K562 (cell line): ENCODE data around the gene TGFB2. TPM values are rescaled to one million over a fixed set of nuclear protein-coding genes. Genes with fewer than 3 reads are reported as not detected.
A peak's percentile ranks its signal among the peaks of the same experiment; 100 is the strongest.

Source experiments
- BRF1 ChIP-seq: IDR thresholded peaks from 3 replicates; pipeline ENCODE4 v1.6.1; 2011; ENCODE audit warnings: borderline replicate concordance, mild to moderate bottlenecking; ENCODE audit not compliant: insufficient read length; ENCODE audit errors: extremely low read depth
- E2F5 ChIP-seq: sonication (generic); formaldehyde crosslinking; IDR thresholded peaks from 2 replicates; pipeline ENCODE4 v1.8.0; 2022; ENCODE audit warnings: mild to moderate bottlenecking, missing genetic modification reagents
- EHMT2 ChIP-seq: fragments of 450-650 bp; IDR thresholded peaks from 2 replicates; pipeline ENCODE4 v1.6.1; 2018; ENCODE audit warnings: antibody characterized with exemption
- ETV5 ChIP-seq: sonication (generic); formaldehyde crosslinking; IDR thresholded peaks from 2 replicates; pipeline ENCODE4 v1.4.0; 2020; ENCODE audit warnings: low read depth, mild to moderate bottlenecking, missing genetic modification reagents
- KAT7 ChIP-seq: sonication (generic); formaldehyde crosslinking; IDR thresholded peaks from 2 replicates; pipeline ENCODE4 v1.8.0; 2022; ENCODE audit warnings: missing genetic modification reagents, mild to moderate bottlenecking, borderline replicate concordance
- NFXL1 ChIP-seq: fragments of 450-650 bp; formaldehyde crosslinking; IDR thresholded peaks from 2 replicates; pipeline ENCODE4 v1.4.0; 2021; ENCODE audit warnings: mild to moderate bottlenecking
- PHF21A ChIP-seq: fragments of 450-650 bp; IDR thresholded peaks from 2 replicates; pipeline ENCODE4 v1.6.1; 2017; ENCODE audit warnings: low read depth, borderline replicate concordance
- PRMT5 ChIP-seq: sonication (generic); formaldehyde crosslinking; IDR thresholded peaks from 2 replicates; pipeline ENCODE4 v1.5.0; 2020; ENCODE audit warnings: missing genetic modification reagents
- RNF2 ChIP-seq: sonication (generic); IDR thresholded peaks from 2 replicates; pipeline ENCODE4 v1.6.1; 2016
- SMARCA5 ChIP-seq: fragments of 450-650 bp; IDR thresholded peaks from 2 replicates; pipeline ENCODE4 v1.6.1; 2016
- SRSF3 ChIP-seq: fragments of 200-400 bp; formaldehyde crosslinking; IDR thresholded peaks from 2 replicates; pipeline ENCODE4 v1.6.1; 2016; ENCODE audit warnings: mild to moderate bottlenecking, low read length, moderate library complexity; ENCODE audit not compliant: insufficient read depth
- TEAD2 ChIP-seq: fragments of 450-650 bp; IDR thresholded peaks from 2 replicates; pipeline ENCODE4 v1.6.1; 2016; ENCODE audit warnings: missing genetic modification characterization, control low read depth, missing compliant biosample characterization
- WHSC1 ChIP-seq: IDR thresholded peaks from one replicate; pipeline ENCODE4 v1.6.1; 2012; ENCODE audit warnings: low read length, control low read depth, inconsistent platforms
- ZHX1 ChIP-seq: fragments of 150-350 bp; conservative IDR thresholded peaks from 2 replicates; pipeline ENCODE4 v1.6.1; 2014; ENCODE audit warnings: low read length
- polyA plus RNA-seq, 8 experiments: library from polyadenylated mRNA; depleted of rRNA in 4 of 8; stranded (reverse) in 5 of 8; unstranded in 3 of 8; fragments of >200 nt; fragmentation: Nextera tagmentation in 2 of 8; fragmentation: Illumina TruSeq in 1 of 8; extraction: Ambion mirVana in 2 of 8; extraction: Trizol in 1 of 8; gene quantifications; 2 replicates each; pipeline versions ENCODE4 v1.2.1 to v1.2.3, GENCODE V29; 2011 to 2014; ENCODE audit warnings: inconsistent platforms in 1 of 8, missing spikeins in 1 of 8
- total RNA-seq, 7 experiments: library from RNA; depleted of rRNA in 6 of 7; stranded (reverse); fragments of >200 nt in 6 of 7; fragmentation: Illumina TruSeq in 2 of 7; extraction: Trizol in 2 of 7; gene quantifications; 2 replicates each; pipeline versions ENCODE4 v1.2.1 to v1.2.3, GENCODE V29; 2011 to 2021; ENCODE audit warnings: low replicate concordance in 1 of 7
- TF ChIP-seq, protein P1 (sequence below): fragments of 250-450 bp; sonication (Bioruptor Pico); IDR thresholded peaks from 2 replicates; pipeline ENCODE4 v1.4.0; 2020; ENCODE audit warnings: mild to moderate bottlenecking, moderate library complexity, borderline replicate concordance
- TF ChIP-seq, protein P2 (sequence below): fragments of 250-450 bp; sonication (Bioruptor Pico); IDR thresholded peaks from 2 replicates; pipeline ENCODE4 v1.5.0; 2021
- TF ChIP-seq, protein P3 (sequence below): fragments of 450-650 bp; IDR thresholded peaks from 2 replicates; pipeline ENCODE4 v1.6.1; 2014; ENCODE audit warnings: low read depth, mild to moderate bottlenecking, moderate library complexity, borderline replicate concordance
- TF ChIP-seq, protein P4 (sequence below): fragments of 450-650 bp; IDR thresholded peaks from one replicate; pipeline ENCODE4 v1.6.1; 2018; ENCODE audit warnings: mild to moderate bottlenecking, moderate library complexity; ENCODE audit not compliant: partially characterized antibody

The TGFB2 gene
- total and polyA plus RNA-seq, 9 of the 15 experiments (the other 6 are each of a cell fraction or from before 2014, with no cell fraction given) = 0.03 to 0.41 (median 0.11) TPM; not detected in 3

- TF ChIP-seq, protein P1, sequence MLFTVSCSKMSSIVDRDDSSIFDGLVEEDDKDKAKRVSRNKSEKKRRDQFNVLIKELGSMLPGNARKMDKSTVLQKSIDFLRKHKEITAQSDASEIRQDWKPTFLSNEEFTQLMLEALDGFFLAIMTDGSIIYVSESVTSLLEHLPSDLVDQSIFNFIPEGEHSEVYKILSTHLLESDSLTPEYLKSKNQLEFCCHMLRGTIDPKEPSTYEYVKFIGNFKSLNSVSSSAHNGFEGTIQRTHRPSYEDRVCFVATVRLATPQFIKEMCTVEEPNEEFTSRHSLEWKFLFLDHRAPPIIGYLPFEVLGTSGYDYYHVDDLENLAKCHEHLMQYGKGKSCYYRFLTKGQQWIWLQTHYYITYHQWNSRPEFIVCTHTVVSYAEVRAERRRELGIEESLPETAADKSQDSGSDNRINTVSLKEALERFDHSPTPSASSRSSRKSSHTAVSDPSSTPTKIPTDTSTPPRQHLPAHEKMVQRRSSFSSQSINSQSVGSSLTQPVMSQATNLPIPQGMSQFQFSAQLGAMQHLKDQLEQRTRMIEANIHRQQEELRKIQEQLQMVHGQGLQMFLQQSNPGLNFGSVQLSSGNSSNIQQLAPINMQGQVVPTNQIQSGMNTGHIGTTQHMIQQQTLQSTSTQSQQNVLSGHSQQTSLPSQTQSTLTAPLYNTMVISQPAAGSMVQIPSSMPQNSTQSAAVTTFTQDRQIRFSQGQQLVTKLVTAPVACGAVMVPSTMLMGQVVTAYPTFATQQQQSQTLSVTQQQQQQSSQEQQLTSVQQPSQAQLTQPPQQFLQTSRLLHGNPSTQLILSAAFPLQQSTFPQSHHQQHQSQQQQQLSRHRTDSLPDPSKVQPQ (CRISPR knock-in tag) = peak; percentile 58; the same call in 1 of the 2 replicates
- TF ChIP-seq SMARCA5 (no peak), ZHX1 (no peak), ETV5 (CRISPR knock-in tag) (no peak), RNF2 (peak; percentile 84), WHSC1 (no peak), NFXL1 (CRISPR knock-in tag) (no peak), E2F5 (CRISPR knock-in tag) (no peak), EHMT2 (no peak), PRMT5 (CRISPR knock-in tag) (no peak), PHF21A (0 out of 2 replicates have a peak, but pooled peaks have one; percentile 5), TEAD2 (tag) (no peak), KAT7 (CRISPR knock-in tag) (0 out of 2 replicates have a peak, but pooled peaks have one; percentile 55), BRF1 (no peak), SRSF3 (no peak)
- TF ChIP-seq, protein P2, sequence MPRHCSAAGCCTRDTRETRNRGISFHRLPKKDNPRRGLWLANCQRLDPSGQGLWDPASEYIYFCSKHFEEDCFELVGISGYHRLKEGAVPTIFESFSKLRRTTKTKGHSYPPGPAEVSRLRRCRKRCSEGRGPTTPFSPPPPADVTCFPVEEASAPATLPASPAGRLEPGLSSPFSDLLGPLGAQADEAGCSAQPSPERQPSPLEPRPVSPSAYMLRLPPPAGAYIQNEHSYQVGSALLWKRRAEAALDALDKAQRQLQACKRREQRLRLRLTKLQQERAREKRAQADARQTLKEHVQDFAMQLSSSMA (CRISPR knock-in tag) = no peak
- TF ChIP-seq, protein P3, sequence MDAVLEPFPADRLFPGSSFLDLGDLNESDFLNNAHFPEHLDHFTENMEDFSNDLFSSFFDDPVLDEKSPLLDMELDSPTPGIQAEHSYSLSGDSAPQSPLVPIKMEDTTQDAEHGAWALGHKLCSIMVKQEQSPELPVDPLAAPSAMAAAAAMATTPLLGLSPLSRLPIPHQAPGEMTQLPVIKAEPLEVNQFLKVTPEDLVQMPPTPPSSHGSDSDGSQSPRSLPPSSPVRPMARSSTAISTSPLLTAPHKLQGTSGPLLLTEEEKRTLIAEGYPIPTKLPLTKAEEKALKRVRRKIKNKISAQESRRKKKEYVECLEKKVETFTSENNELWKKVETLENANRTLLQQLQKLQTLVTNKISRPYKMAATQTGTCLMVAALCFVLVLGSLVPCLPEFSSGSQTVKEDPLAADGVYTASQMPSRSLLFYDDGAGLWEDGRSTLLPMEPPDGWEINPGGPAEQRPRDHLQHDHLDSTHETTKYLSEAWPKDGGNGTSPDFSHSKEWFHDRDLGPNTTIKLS = peak; percentile 36; the same call in 1 of the 2 replicates
- TF ChIP-seq, protein P4, sequence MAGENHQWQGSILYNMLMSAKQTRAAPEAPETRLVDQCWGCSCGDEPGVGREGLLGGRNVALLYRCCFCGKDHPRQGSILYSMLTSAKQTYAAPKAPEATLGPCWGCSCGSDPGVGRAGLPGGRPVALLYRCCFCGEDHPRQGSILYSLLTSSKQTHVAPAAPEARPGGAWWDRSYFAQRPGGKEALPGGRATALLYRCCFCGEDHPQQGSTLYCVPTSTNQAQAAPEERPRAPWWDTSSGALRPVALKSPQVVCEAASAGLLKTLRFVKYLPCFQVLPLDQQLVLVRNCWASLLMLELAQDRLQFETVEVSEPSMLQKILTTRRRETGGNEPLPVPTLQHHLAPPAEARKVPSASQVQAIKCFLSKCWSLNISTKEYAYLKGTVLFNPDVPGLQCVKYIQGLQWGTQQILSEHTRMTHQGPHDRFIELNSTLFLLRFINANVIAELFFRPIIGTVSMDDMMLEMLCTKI = no peak
These were observed 40.7 kb upstream of the TGFB2 start (continued) for GRCh38 chr1:218304281-218305039.
